HL-60 (cell line): ENCODE data around the gene TRIM9.
"Not testable (repeated sequence)": the region's sequence is repeated elsewhere in the genome, so short reads cannot be mapped to it uniquely, and the experiment has no call there.

Experiments
- DNase-seq, 2 experiments: peaks; one replicate each; pipeline ENCODE4 v3.0.0-alpha.2; 2010 to 2020; ENCODE audit warnings: low read depth in 1 of 2, low spot score in 1 of 2
- H3K27ac ChIP-seq: fragments of 250-450 bp; sonication (Bioruptor Pico); replicated peaks from 2 replicates; pipeline ENCODE4 v1.5.1; 2020; ENCODE audit warnings: mild to moderate bottlenecking, moderate library complexity
- H3K27me3 ChIP-seq: fragments of 250-450 bp; sonication (Bioruptor Pico); 2 replicates; pipeline ENCODE4 v1.5.1; 2021; ENCODE audit warnings: mild to moderate bottlenecking, moderate library complexity; ENCODE audit not compliant: insufficient read depth, poor library complexity, severe bottlenecking
- H3K4me3 ChIP-seq: replicated peaks from 2 replicates; pipeline ENCODE4 v1.5.1; 2011; ENCODE audit warnings: mild to moderate bottlenecking, control low read depth, low read length; ENCODE audit not compliant: insufficient read depth
- GABPA ChIP-seq: IDR thresholded peaks from 2 replicates; pipeline ENCODE4 v1.6.1; 2012; ENCODE audit warnings: low read depth
- POLR2AphosphoS5 ChIP-seq: IDR thresholded peaks from 2 replicates; pipeline ENCODE4 v1.6.1; 2012; ENCODE audit warnings: low read depth
- SPI1 ChIP-seq: IDR thresholded peaks from 2 replicates; pipeline ENCODE4 v1.6.1; 2012; ENCODE audit warnings: low read depth, mild to moderate bottlenecking, borderline replicate concordance
- TF ChIP-seq, protein P1 (sequence below): IDR thresholded peaks from 2 replicates; pipeline ENCODE4 v1.6.1; 2012; ENCODE audit warnings: low read depth; ENCODE audit not compliant: insufficient replicate concordance
- TF ChIP-seq, protein P2 (sequence below): IDR thresholded peaks from one replicate; pipeline ENCODE4 v1.5.1; 2011; ENCODE audit warnings: low read length, control low read depth, inconsistent platforms; ENCODE audit not compliant: insufficient read depth

TRIM9 gene

DNA sequence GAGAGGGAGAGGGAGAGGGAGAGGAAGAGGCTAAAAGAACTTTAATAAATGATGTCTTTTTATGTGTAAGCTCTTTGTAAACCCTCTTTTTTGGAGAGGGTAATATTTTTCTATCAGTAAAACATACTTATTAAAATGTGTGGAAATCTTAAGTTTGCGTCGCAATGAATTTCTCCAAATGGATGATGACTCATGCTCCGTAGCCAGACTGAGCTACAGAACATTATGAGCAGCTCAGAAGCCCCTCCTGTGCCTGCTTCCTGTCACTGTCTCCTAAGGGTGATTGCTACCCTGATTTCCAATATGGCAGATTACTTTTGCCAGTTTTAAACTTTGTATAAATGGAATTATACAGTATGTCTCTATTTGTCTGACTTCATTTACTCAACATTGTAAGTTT is 137.6 kb downstream of the TRIM9 start:
- Histone ChIP-seq H3K27ac (no peak overlapping the region), H3K4me3 (no peak overlapping the region), H3K27me3 (no peaks in the 10 kb centered on the region)
- no peak for DNase-seq
- TF ChIP-seq, protein P1, sequence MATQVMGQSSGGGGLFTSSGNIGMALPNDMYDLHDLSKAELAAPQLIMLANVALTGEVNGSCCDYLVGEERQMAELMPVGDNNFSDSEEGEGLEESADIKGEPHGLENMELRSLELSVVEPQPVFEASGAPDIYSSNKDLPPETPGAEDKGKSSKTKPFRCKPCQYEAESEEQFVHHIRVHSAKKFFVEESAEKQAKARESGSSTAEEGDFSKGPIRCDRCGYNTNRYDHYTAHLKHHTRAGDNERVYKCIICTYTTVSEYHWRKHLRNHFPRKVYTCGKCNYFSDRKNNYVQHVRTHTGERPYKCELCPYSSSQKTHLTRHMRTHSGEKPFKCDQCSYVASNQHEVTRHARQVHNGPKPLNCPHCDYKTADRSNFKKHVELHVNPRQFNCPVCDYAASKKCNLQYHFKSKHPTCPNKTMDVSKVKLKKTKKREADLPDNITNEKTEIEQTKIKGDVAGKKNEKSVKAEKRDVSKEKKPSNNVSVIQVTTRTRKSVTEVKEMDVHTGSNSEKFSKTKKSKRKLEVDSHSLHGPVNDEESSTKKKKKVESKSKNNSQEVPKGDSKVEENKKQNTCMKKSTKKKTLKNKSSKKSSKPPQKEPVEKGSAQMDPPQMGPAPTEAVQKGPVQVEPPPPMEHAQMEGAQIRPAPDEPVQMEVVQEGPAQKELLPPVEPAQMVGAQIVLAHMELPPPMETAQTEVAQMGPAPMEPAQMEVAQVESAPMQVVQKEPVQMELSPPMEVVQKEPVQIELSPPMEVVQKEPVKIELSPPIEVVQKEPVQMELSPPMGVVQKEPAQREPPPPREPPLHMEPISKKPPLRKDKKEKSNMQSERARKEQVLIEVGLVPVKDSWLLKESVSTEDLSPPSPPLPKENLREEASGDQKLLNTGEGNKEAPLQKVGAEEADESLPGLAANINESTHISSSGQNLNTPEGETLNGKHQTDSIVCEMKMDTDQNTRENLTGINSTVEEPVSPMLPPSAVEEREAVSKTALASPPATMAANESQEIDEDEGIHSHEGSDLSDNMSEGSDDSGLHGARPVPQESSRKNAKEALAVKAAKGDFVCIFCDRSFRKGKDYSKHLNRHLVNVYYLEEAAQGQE = no peak

DNA sequence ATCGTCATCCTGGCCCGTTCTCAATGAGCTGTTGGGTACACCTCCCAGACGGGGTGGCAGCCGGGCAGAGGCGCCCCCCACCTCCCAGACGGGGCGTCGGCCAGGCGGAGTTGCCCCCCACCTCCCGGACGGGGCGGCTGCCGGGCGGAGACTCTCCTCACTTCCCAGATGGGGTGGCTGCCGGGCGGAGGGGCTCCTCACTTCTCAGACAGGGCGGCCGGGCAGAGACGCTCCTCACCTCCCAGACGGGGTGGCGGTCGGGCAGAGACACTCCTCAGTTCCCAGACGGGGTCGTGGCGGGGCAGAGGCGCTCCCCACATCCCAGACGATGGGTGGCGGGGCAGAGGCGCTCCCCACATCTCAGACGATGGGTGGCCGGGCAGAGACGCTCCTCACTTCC is 138.5 kb downstream of the TRIM9 start:
- not testable (repeated sequence) for H3K4me3 ChIP-seq, H3K27ac ChIP-seq, H3K27me3 ChIP-seq, DNase-seq

DNA sequence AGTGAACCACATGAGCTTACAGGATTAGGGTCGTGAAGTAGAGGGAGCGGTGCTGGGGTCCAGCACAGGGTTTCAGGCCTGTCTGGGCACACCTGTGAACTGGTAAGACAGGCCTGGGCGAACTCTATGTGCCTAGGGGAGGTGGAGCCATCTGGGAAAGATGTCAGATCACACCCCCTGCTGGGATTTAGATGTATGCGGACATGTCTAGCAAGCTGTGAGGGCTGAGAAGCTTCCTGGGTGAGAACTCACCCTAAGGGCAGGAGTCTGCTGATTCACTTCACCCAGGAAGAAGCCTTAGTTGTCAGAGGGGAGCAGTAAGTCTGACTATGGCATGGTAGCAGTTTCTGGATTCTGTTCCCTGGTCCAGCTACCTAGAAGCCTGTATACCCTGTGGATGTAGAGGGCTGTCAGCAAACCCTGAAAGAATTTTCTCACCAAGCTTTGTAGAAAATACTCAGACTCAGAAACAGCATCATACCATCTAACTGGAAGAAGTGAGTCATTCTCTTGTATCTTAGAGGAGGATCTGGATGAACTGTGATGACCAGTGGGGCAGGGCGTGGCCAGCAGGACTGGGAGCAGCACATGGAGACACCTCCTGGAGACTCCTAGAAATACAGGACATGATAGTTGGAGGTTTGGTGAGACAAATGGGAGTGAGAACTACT is 139.4 kb downstream of the TRIM9 start:
- Histone ChIP-seq H3K27me3 (no peaks in the 10 kb centered on the region), H3K4me3 (no peak overlapping the region), H3K27ac (peak overlapping the region; percentile 8)
- peak; percentile 67 to 78 for DNase-seq
- no peak for TF ChIP-seq SPI1
- TF ChIP-seq, protein P2, sequence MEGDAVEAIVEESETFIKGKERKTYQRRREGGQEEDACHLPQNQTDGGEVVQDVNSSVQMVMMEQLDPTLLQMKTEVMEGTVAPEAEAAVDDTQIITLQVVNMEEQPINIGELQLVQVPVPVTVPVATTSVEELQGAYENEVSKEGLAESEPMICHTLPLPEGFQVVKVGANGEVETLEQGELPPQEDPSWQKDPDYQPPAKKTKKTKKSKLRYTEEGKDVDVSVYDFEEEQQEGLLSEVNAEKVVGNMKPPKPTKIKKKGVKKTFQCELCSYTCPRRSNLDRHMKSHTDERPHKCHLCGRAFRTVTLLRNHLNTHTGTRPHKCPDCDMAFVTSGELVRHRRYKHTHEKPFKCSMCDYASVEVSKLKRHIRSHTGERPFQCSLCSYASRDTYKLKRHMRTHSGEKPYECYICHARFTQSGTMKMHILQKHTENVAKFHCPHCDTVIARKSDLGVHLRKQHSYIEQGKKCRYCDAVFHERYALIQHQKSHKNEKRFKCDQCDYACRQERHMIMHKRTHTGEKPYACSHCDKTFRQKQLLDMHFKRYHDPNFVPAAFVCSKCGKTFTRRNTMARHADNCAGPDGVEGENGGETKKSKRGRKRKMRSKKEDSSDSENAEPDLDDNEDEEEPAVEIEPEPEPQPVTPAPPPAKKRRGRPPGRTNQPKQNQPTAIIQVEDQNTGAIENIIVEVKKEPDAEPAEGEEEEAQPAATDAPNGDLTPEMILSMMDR = peak; percentile 9

DNA sequence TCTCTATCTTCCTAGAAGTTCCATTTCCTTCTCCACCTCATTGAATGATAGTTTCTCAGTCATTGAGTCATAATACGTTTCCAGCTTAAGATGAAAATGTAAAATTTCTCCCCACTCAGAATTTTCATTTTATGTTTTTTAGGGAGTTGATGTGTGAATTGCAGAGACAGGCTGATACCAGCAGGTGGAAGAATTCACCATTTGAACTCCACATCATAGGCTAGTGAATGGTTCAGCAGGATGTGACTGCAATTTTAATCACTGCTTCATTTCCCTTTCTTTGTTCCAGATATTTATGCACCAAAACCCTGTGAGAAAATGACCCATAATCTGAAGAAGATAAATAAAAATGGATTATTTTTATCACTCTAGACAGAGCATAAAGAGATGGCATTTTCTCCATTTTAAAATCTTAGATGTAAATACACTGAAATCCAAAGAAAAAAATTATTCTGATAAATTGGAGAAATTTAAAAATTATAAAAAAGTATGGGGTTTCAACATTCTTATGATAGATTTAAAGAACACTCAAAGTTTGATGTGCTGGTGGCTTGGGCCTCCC is 140.0 kb downstream of the TRIM9 start:
- peak overlapping the region; percentile 46 for H3K27ac ChIP-seq
- DNase-seq = peak in 1 of 2 experiments; percentile 40

More for the DNA sequence above, 140.0 kb downstream of the TRIM9 start:
- Histone ChIP-seq H3K4me3 (no peak overlapping the region), H3K27me3 (no peaks in the 10 kb centered on the region)
- TF ChIP-seq POLR2AphosphoS5 (no peak), SPI1 (no peak), GABPA (no peak)
- TF ChIP-seq, protein P2 = peak; percentile 22
- TF ChIP-seq, protein P1 = no peak
